IPS-18a (cell line): ENCODE results near the gene ZNF556.

ENCODE experiments used
- H3K27ac ChIP-seq: one replicate; pipeline ENCODE4 v1.5.1; 2013; ENCODE audit warnings: low read length
- H3K27me3 ChIP-seq: one replicate; pipeline ENCODE4 v1.6.1; 2013; ENCODE audit warnings: mild to moderate bottlenecking, low read length; ENCODE audit not compliant: control insufficient read depth, insufficient read depth
- H3K36me3 ChIP-seq: one replicate; pipeline ENCODE4 v1.6.1; 2013; ENCODE audit warnings: low read depth, low read length; ENCODE audit not compliant: control insufficient read depth
- H3K4me1 ChIP-seq: one replicate; pipeline ENCODE4 v1.6.1; 2013; ENCODE audit warnings: low read depth, low read length; ENCODE audit not compliant: control insufficient read depth
- H3K4me3 ChIP-seq: one replicate; pipeline ENCODE4 v1.5.1; 2013; ENCODE audit warnings: low read length
- H3K9ac ChIP-seq: one replicate; pipeline ENCODE4 v1.6.1; 2013; ENCODE audit warnings: mild to moderate bottlenecking, low read length, moderate library complexity
- H3K9me3 ChIP-seq: one replicate; pipeline ENCODE4 v1.6.1; 2013; ENCODE audit warnings: low read depth, low read length; ENCODE audit not compliant: control insufficient read depth

The ZNF556 gene

GRCh38 chr19:2922987-2923386 is 55.9 kb downstream of the ZNF556 start:
- Histone ChIP-seq H3K36me3 (peaks cover 3% of the 10 kb centered on the region), H3K4me1 (peaks cover 5% of the 10 kb centered on the region), H3K4me3 (no peak overlapping the region), H3K9ac (no peak overlapping the region), H3K27me3 (no peaks in the 10 kb centered on the region), H3K27ac (no peak overlapping the region), H3K9me3 (peaks cover 3% of the 10 kb centered on the region)

DNA sequence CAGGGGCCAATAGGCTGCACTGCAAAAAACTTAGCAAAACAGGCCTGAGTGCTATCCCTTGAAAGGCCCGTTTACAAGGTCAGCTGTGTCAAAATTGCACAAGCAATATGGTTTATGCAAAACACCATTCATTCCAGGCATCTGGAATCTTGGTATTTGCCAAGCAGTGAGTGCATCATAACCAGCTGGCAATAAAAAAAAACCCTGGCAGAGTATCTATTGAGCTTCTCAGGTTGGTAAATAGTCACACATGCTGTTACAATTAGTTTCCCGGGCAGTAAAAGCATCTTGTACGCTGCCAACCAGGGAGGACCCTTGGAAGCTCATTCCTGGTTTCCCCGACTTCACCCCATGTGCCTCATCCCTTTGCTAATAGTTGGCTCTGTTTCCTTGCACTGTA is 56.4 kb downstream of the ZNF556 start:
- Histone ChIP-seq H3K27me3 (no peaks in the 10 kb centered on the region), H3K36me3 (no peaks in the 10 kb centered on the region), H3K9me3 (no peaks in the 10 kb centered on the region), H3K4me3 (no peak overlapping the region), H3K4me1 (peaks cover 5% of the 10 kb centered on the region), H3K27ac (no peak overlapping the region), H3K9ac (no peak overlapping the region)

DNA sequence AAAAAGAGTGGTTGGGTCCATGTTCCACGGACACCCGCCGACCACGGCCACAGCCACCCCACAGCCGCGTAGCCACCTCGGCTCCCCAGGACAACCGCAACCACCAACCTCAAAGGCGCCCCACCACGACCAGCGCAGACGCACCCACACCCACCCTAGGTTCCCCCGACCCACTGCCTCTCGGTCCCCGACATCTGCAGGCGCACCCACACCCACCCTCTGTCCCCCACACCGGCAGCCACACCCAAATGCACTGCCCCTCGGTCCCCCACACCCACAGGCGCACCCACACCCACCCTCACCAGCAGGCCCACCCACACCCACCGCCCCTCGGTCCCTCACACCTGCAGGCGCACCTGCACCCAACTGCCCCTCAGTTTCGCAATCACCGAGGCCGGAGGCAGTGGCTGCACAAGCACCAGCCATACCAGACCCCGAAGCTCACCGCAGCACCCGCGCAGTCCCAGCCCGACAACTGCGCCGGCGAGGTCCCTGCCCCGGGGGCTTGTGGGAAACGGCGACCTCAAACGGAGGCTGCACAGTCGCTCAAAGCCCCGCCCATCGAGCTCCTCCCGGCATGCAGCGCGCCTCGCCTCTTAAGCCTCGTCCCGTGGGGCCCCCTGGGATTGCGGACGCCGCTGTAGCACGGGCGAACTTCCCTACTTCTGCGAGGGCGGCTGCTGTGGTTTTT is 59.4 kb downstream of the ZNF556 start:
- H3K27me3 ChIP-seq: no peaks in the 10 kb centered on the region

DNA sequence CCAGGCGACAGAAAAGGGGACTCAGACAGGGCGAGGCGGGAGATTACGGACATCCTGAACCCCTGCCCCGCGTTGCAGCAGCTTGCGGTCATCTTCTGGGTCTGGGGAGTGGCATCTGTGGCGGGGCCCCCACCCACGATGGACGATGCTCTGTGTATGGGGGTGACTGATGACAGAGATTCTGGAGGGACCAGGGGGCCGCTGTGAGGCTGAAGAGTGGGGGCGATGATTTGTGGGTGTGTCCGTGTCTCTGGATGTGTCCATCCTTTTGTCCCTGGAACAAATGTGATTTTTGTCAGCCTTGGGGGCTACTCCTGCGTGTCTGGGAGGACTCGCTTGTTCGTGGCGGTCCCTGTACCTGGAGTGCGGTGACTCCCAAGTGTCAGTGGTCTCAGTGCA is 59.9 kb downstream of the ZNF556 start:
- no peaks in the 10 kb centered on the region for H3K9me3 ChIP-seq
- H3K27ac ChIP-seq: no peak overlapping the region
- no peaks in the 10 kb centered on the region for H3K36me3 ChIP-seq

More for the DNA sequence above, 59.4 kb downstream of the ZNF556 start:
- Histone ChIP-seq H3K4me1 (peaks cover 5% of the 10 kb centered on the region), H3K9ac (no peak overlapping the region), H3K36me3 (no peaks in the 10 kb centered on the region), H3K9me3 (no peaks in the 10 kb centered on the region), H3K27ac (no peak overlapping the region), H3K4me3 (no peak overlapping the region)

More for the DNA sequence above, 59.9 kb downstream of the ZNF556 start:
- peaks cover 5% of the 10 kb centered on the region for H3K4me1 ChIP-seq
- no peaks in the 10 kb centered on the region for H3K27me3 ChIP-seq
- H3K4me3 ChIP-seq: no peak overlapping the region
- H3K9ac ChIP-seq: no peak overlapping the region
